ENCODE measurements around the gene KCNG4. TPM values are rescaled to one million over a fixed set of nuclear protein-coding genes. Genes with fewer than 3 reads are reported as not detected.

The KCNG4 gene
- total and polyA plus RNA-seq, 2 donors (not counting 3 experiments of a cell fraction or from before 2014, with no cell fraction given) = not detected

GRCh38 chr16:84283314-84284153 is 43.7 kb upstream of the KCNG4 start:
- Histone ChIP-seq H3K9ac (replicated peaks; ENCODE audit: extremely low read depth, insufficient read depth, low read length) (no peak overlapping the region), H3K27ac (ENCODE audit: insufficient read depth, low read depth, low read length) (no peak overlapping the region), H3K9me1 (replicated peaks; ENCODE audit: control insufficient read depth, extremely low read depth, insufficient read depth, low read length) (no peaks in the 10 kb centered on the region), H3K36me3 (ENCODE audit: control insufficient read depth in 2 of 2, extremely low read depth in 1 of 2, insufficient read depth in 2 of 2, low read length in 2 of 2) (no peaks in the 10 kb centered on the region), H3K4me3 (replicated peaks in 1 of 3; ENCODE audit: insufficient read depth in 1 of 3, low read depth in 1 of 3, low read length in 3 of 3) (no peak overlapping the region), H3K79me2 (ENCODE audit: control insufficient read depth, insufficient read depth, low read length) (no peaks in the 10 kb centered on the region), H4K20me1 (replicated peaks; ENCODE audit: control insufficient read depth, extremely low read depth, insufficient read depth, low read length) (no peaks in the 10 kb centered on the region), H3K4me1 (ENCODE audit: control insufficient read depth, extremely low read depth, insufficient read depth, low read length) (no peaks in the 10 kb centered on the region), H3K27me3 (ENCODE audit: control insufficient read depth in 2 of 2, insufficient read depth in 2 of 2, low read length in 2 of 2) (peaks cover 0 to 3% of the 10 kb centered on the region in 2 experiments), H2AFZ (ENCODE audit: low read depth, low read length) (no peak overlapping the region), H3K4me2 (ENCODE audit: insufficient read depth, low read length) (no peak overlapping the region), H3K9me3 (replicated peaks; ENCODE audit: control insufficient read depth, insufficient read depth, low read length) (no peaks in the 10 kb centered on the region)
- intact Hi-C loops (cut with micrococcal nuclease) (no loop called here), dilution Hi-C loops (cut with MboI; ENCODE audit: extremely low pct_ligation_motif_present, low sequenced_read_pairs) (no loop called here)
- no TSS peak for BruUV-seq (replicated peaks)
- FAIRE-seq (no peak), DNase-seq (ENCODE audit: low read depth, low spot score) (no peak)
- POLR2A ChIA-PET = no interaction called here
- TF ChIP-seq POLR2A (IDR thresholded peaks at IDR 0.05; ENCODE audit: low read depth, low read length) = no peak
- no peak for TF ChIP-seq EZH2 (IDR thresholded peaks at IDR 0.05; ENCODE audit: borderline replicate concordance, low read depth, low read length, severe bottlenecking)
- no peak for TF ChIP-seq FOS (IDR thresholded peaks at IDR 0.05; ENCODE audit: borderline replicate concordance, insufficient read depth, low read length)
- no peak for TF ChIP-seq POLR2AphosphoS5 (IDR thresholded peaks at IDR 0.05; ENCODE audit: insufficient read depth, low read depth, low read length)
- no peak for TF ChIP-seq MAX (IDR thresholded peaks at IDR 0.05; ENCODE audit: insufficient read depth, insufficient read length)
- TF ChIP-seq CTCF (IDR thresholded peaks at IDR 0.05; ENCODE audit: extremely low read depth in 1 of 2, insufficient read depth in 1 of 2, low read depth in 1 of 2, low read length in 2 of 2) = no peak
- no peak for TF ChIP-seq GATA2 (IDR thresholded peaks at IDR 0.05; ENCODE audit: insufficient read depth, insufficient read length, low read depth, low read length)
- no peak for TF ChIP-seq MYC (IDR thresholded peaks at IDR 0.05; ENCODE audit: low read depth, low read length)
- no peak for TF ChIP-seq JUN (IDR thresholded peaks at IDR 0.05; ENCODE audit: borderline replicate concordance, insufficient read depth, insufficient read length, low read depth)
- CTCF ChIA-PET = no interaction called here
